CD4-positive, alpha-beta T cell treated with Interleukin-2 at 100 ng/mL for 4 hours (primary cell): ENCODE measurements around the gene PDCL3.

Experiments
- DNase-seq: peaks from one replicate; pipeline ENCODE4 v3.0.0-alpha.2; 2020; ENCODE audit warnings: low spot score

The PDCL3 gene

DNA sequence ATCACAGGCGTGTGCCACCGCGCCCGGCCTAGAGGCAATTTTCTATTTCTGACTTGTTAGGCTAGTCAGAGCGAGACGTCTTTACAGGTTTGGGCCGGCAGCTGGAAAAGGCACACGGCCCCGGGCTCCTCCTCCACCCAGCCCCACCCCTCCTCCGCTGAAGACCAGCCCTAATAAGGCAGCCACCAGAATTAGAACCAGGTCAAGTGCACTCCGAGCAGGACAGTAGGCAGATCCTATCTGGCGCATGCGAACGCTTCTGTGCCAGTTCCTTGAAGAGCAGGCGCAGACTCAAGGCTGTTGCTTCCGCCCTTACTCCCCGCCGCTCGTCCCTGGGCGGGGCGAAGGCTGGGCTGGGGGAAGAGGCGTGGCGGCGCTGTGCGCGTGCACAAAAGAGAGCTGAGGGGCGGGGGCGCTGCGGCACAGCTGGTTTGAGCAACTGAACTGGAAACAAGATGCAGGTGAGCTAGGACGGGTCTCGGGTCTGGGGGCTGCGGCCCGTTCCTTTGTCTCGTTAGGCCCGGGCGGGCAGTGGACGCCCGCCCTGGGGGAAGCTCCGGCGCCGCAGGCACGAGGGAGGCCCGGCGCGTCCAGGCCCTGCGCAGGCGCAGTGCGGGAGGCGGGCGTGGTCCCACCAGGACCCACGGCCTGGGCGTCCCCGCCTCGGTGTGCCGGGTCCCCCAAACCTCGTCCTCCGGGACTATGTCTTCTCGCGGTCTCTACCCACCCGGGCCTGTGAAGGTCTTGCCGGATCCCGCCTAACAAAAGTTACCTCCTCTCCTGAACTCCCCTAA, at the start of gene PDCL3:
Gene PDCL3, plus strand, starts transcription at position 381 of the 794 bp plus-strand sequence. Its CDS starts 75 bp downstream, at position 456.
- DNase-seq = peak; percentile 97

DNA sequence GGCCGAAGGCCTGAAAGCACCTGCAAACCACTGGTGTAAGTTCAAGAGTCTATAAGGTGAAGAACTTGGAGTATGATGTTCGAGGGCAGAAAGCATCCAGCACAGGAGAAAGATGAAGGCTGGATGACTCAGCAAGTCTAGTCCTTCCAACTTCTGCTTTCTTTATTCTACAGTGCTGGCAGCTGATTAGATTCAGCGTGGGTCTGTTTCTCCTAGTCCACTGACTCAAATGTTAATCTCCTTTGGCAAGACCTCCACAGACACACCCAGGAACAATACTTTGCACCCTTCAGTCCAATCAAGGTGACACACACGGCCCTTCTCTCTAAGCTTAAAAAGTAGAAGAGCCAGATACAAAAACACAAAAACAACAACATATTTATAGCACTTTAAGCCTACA, 49.1 kb upstream of the PDCL3 start:
- no peak for DNase-seq

DNA sequence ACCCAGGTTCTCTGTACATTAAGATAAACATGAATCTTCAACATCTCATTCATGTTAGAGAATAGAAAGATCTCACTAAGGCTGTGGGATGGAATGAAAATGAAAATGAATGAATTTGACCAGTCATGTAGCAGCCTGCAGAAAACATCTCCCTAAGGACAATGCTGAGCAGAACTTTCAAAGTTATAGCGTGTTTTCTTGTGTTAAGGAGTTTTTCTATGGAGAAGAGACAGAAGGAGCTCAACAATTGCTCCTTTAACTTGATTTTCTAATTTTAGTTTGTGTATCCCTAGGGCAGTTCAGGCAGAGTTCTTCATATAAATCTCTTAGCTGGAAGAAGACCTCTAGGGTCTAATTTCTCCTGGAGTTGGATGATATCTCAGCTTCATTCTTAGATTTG, 45.2 kb upstream of the PDCL3 start:
- DNase-seq = no peak

DNA sequence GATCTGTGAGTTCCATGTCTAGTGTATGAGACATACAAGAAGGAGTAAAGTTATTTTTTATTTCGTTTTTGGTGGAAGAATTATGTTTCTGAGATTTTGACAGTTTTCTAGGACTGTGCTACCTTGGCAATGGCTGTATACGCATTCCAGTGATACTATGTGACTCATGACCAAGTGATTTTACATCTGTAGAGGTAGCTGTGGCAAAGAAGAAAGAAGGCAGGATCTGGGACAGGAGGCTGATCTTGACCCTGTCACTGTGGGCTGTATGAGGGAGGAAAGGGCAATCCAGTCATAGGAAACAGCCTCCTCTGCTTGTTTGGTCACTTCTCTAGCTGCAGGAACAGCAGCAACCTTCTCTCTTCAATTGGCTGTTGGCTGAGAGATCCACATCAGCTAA, 44.0 kb upstream of the PDCL3 start:
- DNase-seq = no peak

DNA sequence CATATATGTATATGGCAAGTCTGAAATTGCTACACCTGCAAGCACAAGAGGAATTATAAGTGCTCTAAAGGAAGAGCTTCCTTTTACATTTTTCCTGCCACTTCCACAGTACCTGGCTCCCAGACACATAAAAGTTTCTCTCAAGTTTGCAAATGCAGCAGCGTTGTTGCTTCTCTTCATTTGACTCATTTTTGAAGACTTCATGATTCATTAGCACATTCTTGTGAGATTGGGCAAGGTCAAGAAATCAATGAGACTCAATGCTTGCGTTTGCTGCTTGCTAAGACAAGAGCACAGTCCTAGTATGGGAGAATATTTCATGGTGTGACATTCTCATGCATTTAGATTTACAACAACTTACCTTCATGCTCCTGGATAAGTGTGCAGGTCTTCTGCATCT, 42.6 kb upstream of the PDCL3 start:
- no peak for DNase-seq

DNA sequence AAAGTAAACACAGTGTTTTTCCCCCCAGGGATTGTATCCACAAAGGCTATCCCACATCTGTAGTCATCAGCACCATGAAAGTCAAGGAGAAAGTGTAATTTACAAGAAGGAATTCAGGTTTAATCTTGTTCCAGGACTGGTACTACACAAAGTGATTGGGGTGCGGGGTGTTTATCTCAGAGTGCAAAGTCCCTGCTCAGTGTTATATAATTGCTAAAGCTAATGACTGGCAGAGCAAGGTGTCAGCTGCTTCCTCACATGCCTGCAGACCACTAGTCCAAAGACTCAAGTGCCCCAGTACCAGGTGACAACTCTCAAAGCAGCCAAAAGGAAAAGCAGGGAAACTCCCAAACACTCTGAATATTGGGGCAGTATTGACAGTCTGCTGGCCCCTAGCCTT, 40.4 kb upstream of the PDCL3 start:
- no peak for DNase-seq

DNA sequence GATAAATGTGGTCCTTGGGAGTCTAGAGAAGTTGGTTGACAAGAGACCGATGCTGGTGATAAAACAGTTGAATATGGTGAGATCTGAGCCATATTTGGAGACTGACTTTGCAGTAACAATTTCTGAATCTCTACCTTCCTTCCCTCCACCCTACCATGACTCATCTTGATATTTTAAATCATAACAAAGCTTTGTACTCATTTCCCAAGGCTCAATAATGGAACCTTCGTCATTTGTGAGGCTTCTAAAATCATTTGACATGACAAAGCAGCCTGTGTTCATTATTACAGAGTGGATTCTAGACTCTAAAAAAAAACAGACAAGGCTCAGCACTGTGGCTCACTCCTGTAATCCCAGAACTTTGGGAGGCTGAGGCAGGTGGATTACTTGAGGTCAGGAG, 38.5 kb upstream of the PDCL3 start:
- no peak for DNase-seq

DNA sequence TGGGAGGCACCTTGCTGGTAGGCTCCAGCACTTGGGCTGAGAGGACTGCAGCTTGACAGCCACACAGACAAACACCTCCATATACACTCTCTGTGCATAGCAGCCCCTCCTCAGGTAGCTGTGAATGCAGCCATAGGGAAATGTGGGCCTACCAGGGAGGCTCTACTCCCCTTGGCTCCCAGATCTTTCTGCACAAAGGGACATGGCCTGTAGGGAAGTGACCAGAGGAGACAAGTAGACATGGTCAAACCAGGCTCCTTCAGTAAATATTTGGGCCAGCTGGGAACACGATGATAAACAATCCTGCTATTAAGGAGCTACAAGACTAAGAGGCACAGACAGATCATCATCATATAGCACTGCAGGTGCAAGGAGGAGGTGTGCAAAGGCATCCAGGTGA, 35.9 kb upstream of the PDCL3 start:
- DNase-seq = no peak

DNA sequence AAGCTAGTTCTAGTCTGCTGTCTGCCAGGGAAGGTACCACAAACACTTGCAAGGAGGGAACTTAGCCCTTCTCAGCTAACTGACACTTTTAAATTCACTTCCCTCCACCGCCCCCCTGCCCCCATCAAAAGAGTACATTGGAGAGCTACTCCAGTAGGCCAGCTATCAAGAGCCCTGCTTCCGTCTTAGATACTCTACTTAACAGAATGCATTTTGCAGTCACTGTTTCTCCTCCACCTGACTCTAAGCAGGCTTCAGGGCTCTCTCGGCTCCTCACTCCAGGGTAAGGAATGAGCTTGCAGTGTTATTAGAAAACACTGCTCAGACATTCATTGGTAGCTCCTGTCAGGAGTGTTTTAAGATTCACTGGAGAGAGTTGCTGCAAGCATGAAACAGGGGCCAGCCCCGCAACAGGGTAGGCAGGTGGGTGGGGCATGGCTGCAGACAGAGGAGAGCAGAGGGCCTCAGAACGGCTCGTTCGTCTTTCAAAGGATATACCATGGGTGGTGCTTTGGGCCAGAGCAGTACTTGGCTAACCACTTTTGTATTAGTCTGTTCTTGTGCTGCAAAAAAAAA, 35.3 kb upstream of the PDCL3 start:
- DNase-seq = no peak

DNA sequence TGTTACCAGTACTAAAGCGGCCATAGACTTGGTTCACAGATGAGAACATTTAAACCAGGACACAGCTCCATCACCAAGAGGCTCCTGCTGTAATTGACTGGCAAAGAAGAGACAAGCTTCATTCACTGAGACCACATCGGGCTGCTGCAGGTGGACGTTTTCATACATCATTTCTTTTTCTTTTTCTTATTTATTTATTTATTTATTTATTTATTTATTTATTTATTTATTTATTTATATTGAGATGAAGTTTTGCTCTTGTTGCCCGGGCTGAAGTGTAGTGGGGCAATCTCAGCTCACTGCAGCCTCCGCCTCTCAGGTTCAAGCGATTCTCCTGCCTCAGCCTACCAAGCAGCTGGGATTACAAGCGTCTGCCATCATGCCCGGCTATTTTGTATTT, 33.6 kb upstream of the PDCL3 start:
- DNase-seq = no peak

DNA sequence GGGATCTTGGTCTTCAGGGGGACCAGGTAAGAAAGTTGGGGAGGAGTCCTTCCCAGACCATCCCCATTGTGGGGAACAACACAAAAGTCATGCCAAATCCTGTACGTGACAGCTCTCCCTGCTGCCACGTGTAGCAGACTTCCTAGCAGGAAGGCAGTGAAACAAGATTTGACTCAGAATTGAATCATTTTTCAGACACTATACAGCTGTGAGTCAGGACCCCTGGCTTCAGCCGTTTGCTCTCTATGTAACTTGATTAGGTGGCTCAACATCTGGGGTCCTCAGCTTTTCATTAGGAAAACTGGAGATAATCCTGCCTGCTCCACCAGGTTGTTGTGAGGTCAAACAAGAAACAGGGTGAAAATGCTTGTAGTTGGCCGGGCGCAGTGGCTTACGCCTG, 32.9 kb upstream of the PDCL3 start:
- no peak for DNase-seq

DNA sequence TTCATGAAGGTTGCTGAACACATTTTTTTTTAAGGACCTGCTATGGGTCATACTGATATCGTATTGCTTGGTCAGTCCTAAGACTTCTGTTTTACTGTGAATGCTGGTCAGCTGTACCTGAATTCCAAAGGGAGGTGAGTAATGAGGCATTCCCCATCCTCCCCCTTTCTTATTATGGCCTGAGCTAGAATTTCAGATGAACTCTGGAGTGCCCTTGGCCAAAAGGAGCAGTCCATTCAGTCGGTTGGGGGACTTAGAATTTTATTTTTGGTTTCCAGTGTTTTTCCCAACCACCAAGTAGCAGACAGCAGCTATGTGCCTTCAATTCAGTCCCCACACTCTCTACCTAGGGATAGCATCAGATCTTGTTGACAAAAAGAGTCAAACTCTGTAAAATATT, 26.9 kb upstream of the PDCL3 start:
- DNase-seq = no peak

DNA sequence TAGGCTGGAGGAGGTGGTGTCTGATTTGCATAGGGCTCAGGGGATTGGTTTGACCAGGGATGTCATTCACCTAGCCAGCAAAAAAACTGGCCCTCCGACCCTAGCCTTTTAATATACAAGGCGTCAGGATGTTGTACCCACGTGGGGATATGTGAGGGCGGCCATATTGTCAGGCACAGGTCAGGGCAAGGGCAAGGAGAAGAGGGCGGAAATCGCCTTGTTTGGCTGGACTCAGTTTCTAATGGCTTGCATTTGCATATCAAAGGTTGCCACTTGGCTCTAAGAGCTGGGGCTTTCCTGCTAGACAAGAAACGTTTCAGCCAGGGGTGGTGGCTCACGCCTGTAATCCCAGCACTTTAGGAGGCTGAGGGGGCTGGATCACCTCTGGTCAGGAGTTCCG, 24.9 kb upstream of the PDCL3 start:
- DNase-seq = no peak

DNA sequence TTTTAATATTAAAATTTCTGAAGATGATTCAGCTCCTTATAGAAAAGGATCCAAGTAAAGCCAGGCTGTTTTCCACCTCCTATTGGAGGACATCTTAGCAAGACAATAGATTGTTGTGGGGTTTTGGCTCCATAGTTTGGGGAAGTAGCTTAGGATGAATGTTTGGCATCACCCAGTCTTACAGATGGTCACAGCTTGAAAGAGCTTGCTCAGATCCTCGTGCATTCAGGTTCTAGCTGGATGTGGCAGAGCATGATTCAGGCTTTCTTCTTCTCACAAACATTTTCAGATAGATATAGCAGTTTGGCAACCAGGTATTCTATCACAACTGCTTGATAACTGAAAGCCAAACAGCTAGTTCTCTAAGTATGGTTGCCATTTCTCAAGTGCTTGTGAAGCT, 23.6 kb upstream of the PDCL3 start:
- DNase-seq = no peak

DNA sequence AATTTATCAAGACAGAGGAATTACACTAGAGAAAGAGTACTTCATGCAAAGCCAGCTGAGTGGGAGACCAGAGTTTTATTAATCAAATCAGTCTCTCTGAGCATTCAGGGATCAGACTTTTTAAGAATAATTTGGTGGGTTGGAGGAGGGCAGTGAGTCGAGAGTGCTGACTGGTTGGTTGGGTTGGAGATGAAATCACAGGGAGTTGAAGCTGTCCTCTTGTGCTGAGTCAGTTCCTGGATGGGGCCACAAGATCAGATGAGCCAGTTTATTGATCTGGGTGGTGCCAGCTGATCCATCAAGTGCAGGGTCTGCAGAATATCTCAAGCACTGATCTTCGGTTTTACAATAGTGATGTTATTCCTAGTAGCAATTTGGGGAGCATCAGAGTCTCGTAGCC, 21.4 kb upstream of the PDCL3 start:
- no peak for DNase-seq

DNA sequence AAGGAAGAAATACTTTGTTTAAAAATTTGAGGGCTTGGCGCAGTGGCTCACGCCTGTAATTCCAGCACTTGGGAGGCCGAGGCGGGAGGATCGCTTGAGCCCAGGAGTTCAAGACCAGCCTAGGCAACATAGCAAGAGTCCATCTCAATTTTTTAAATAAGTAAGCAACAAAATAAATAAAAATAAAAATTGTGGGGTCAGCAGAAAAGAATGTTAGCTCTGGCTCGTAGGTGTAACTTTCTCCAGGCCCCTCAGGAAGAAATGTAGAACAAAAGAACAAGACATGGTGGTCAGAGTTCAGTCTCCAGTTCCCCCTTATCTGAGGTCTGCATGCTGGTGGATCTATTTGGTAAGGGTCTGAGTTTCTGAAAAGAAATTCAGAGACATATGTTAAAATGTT, 20.4 kb upstream of the PDCL3 start:
- no peak for DNase-seq

DNA sequence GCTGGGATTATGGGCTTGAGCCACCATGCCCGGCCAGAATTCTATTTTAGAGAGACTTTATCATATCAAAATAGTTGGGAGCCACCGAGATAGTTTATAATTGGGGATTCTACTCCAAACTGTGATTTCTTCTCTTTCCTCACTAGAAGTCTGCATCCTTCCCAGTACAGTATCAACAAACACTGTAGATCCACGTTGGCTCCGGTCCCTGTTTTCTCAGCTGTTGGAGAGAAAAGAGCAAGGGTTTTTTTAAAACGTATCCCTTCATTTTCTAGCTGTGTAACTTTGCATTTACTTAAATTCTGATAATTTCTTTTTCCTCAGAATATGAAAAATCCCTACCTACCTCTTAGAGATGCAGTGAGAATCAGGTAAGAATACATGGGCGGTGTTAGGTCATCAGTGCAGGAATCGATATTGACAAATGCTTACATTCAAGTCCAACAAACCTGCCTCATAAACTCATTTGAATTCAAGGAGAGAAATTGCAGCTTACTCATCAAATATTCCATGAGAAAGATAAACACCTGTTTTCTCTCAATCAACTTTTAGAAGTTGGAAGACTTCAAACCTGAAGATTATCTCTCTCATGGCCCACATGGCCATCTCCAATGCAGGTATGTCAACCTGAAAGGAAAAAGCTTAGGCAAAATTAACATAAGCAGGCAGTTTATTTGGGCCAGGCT, 17.7 kb upstream of the PDCL3 start:
- DNase-seq = no peak

DNA sequence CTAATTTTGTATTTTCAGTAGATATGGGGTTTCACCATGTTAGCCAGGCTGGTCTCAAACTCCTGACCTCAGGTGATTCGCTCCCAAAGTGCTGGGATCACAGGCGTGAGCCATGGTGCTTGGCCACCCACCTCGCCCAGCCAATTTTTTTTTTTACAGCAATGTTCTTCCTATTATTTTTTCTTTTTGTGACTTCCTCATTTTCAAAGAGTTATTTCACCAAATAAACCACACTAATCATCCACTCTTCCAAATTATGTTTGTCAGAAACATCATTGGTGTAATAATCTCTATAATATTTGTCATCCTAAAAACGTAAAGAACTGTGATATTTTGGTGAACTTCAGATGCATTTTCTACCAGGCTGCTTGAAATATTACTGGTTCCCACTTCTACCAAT, 16.3 kb upstream of the PDCL3 start:
- DNase-seq = no peak

DNA sequence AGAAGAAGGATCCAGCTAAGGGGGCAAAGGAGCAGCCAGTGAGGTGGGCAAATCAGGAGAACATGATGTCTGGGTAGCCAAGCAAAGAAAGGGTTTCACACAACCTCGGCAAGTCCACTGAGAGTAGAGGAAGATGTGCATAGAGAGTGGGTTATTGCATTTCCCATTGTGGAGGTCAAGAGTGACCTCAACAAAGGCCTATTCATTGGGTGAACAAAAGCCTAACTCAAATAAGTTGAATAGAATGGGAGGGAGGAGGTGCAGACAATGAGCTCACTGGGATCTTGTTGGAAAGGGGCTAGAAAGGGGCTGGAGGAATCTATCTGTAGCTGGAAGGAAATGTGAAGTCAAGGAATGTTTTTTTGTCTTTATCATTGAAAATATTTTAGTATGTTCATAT, 14.0 kb upstream of the PDCL3 start:
- DNase-seq = no peak

DNA sequence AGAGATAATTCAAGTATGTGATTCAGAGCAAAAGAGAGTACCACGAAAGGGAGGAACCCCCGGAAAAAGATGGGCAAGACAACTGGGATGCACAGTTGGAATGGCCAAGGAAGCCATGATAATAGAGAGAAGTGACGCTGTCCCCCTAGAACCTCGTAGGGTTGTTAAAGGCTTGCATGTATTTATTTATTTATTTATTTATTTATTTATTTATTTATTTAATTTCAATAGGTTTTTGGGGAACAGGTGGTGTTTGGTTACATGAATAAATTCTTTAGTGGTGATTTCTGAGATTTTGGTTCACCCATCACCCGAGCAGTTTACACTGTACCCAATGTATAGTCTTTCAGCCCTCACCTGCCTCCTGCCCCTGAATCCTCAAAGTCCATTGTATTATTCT, 11.5 kb upstream of the PDCL3 start:
- no peak for DNase-seq

DNA sequence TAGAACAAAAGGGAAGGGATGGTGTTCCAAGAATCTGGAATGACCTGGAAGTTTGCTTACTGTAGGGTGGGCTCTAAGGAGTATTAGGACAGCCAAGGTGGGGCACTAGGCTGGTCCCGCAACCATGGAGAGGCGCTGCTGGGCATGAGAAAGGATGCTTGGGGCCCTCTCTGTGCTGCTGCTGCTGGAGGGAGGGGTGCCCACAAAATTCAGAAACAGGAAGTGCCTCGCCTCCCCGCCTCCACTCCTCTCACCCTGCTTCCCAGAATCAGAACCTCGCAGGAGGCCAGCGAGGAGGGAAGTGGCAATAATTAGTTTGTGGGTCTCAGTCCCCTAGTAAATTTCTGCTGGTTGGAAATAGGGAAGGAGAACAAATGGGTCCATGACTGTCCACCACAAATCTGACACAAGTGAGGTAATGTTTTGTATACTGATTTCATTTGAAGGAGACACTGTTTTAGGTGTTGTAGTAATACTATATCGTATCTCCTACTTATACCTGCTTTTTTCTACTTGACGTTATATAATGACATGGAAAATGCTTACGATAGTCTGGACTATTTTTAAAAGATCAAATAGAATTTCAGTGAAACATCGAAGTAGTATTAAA, 7.9 kb upstream of the PDCL3 start:
- peak; percentile 50 for DNase-seq

DNA sequence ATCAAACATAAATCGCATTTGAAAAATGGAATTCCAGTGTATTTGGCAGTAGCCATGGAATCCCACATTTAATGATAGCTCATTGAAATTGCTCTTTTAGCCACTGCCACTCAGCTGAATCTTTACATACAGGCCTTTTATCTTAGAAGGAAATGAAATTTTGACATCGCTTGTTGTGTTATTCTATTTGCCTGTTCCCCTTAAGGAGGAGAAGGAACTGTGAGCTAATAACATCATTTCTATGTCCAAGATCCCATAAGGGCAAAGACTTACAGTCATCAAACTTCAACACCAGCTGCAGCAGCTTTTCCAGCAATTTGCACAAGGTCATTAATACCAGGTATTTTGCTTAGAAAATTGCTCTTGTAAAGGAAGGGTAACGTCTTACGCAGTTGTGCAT, 6.0 kb upstream of the PDCL3 start:
- no peak for DNase-seq

DNA sequence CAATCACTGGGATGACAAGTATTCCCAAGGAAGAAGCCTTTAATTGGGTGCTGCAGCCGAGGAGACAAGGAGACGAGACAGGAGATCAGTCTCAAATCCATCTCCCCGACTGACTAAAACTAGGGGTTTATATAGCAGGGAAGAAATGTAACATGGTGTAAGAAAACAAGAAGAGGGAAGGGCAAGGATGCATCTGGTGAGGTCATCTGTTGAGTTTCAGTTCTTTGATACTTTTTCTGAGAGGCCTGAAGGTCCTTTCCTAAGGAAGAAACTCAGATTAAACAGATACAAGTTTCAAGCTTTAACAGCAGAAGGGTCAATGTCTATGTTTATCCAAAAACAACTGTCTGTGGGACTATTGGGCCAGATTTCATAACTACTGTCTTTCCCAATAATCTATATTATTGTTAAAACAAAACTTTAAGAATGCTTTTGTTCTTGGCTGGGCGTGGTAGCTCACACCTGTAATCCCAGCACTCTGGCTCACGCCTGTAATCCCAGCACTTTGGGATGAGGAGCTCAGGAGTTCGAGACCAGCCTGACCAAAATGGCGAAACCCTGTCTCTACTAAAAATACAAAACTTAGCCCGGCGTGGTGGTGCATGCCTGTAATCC, 2.5 kb upstream of the PDCL3 start:
- no peak for DNase-seq
